Loucy (cell line): ENCODE data around the gene L2HGDH.

Experiments used
- CTCF ChIP-seq: fragments of 200-600 bp; sonication (generic); conservative IDR thresholded peaks from 2 replicates; pipeline ENCODE4 v1.5.1; 2014; ENCODE audit warnings: mild to moderate bottlenecking, antibody characterized with exemption, low read length
- EZH2phosphoT487 ChIP-seq: fragments of 200-600 bp; IDR thresholded peaks from 2 replicates; pipeline ENCODE4 v1.6.1; 2018; ENCODE audit warnings: antibody characterized with exemption, mild to moderate bottlenecking, moderate library complexity, borderline replicate concordance

GRCh38 chr14:50350975-50351374, 38.9 kb upstream of the L2HGDH start:
- TF ChIP-seq CTCF: no peak
- no peak for TF ChIP-seq EZH2phosphoT487
